Fibroblast of villous mesenchyme (primary cell): Measurements from ENCODE around the gene VPS13D. TPM values are rescaled to one million over a fixed set of nuclear protein-coding genes. Genes with fewer than 3 reads are reported as not detected.

Experiments
- DNase-seq: peaks from one replicate; pipeline ENCODE4 v3.0.0-alpha.2; 2010; ENCODE audit warnings: low read depth
- H3K4me3 ChIP-seq: 2 replicates; pipeline ENCODE4 v1.5.1; 2011; ENCODE audit warnings: low read depth, mild to moderate bottlenecking, low read length
- total RNA-seq: library from RNA; depleted of rRNA; stranded (reverse); fragments of >200 nt; gene quantifications from 2 replicates; pipeline ENCODE4 v1.2.3, GENCODE V29; 2012
- TF ChIP-seq, protein P1 (sequence below): IDR thresholded peaks from 2 replicates; pipeline ENCODE4 v1.5.1; 2012; ENCODE audit warnings: low read depth, mild to moderate bottlenecking, low read length; ENCODE audit not compliant: insufficient read depth

VPS13D gene
- total RNA-seq, 1 donor = 55.3 TPM

GRCh38 chr1:12284486-12284885 is 54.7 kb downstream of the VPS13D start:
- DNase-seq = no peak
- no peak overlapping the region for H3K4me3 ChIP-seq
- TF ChIP-seq, protein P1, sequence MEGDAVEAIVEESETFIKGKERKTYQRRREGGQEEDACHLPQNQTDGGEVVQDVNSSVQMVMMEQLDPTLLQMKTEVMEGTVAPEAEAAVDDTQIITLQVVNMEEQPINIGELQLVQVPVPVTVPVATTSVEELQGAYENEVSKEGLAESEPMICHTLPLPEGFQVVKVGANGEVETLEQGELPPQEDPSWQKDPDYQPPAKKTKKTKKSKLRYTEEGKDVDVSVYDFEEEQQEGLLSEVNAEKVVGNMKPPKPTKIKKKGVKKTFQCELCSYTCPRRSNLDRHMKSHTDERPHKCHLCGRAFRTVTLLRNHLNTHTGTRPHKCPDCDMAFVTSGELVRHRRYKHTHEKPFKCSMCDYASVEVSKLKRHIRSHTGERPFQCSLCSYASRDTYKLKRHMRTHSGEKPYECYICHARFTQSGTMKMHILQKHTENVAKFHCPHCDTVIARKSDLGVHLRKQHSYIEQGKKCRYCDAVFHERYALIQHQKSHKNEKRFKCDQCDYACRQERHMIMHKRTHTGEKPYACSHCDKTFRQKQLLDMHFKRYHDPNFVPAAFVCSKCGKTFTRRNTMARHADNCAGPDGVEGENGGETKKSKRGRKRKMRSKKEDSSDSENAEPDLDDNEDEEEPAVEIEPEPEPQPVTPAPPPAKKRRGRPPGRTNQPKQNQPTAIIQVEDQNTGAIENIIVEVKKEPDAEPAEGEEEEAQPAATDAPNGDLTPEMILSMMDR = no peak

GRCh38 chr1:12285496-12286143 is 55.8 kb downstream of the VPS13D start:
- TF ChIP-seq, protein P1 = no peak
- H3K4me3 ChIP-seq = no peak overlapping the region
- DNase-seq = no peak

DNA sequence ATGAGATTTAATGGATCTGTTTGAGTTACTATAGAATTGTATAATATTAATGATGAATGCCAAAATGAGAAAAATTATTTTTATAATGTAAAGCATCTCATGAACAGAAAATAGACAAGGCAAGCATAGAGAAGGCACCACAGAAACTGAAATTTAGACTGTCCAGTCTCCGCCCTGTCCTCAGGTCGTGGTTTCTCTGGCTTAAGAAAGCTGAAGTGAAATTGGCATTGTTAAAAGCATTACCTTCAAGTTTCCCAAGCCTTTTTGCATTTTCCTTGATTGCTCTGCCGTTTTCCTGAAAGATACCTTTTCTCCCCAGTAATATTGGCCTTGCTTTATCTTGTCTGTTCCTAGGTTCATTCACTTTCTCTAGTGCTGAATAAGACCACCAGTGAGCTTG is 58.0 kb downstream of the VPS13D start:
- DNase-seq = no peak
- TF ChIP-seq, protein P1 = no peak

GRCh38 chr1:12290828-12291227 is 61.0 kb downstream of the VPS13D start:
- TF ChIP-seq, protein P1 = no peak
- DNase-seq = no peak
- H3K4me3 ChIP-seq = no peak overlapping the region

More for the DNA sequence above, 58.0 kb downstream of the VPS13D start:
- no peak overlapping the region for H3K4me3 ChIP-seq

DNA sequence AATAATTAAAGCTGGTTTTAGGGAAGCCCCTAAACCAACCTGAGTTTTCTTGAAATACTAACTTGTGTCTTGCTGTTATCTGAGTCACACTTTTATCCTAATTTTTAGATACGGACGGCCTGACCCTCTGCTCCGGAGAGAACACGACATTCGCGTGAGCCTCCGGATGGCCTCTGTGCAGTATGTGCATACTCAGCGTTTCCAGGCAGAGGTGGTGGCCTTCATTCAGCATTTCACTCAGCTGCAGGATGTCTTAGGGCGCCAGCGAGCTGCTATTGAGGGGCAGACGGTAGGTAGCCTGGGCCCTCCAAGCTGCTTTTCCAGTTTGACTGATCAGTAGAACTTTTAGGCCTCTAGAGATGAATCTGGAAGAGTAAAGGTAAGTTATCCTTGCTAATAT is 63.6 kb downstream of the VPS13D start:
- no peak for DNase-seq
- no peak overlapping the region for H3K4me3 ChIP-seq
- TF ChIP-seq, protein P1 = no peak

DNA sequence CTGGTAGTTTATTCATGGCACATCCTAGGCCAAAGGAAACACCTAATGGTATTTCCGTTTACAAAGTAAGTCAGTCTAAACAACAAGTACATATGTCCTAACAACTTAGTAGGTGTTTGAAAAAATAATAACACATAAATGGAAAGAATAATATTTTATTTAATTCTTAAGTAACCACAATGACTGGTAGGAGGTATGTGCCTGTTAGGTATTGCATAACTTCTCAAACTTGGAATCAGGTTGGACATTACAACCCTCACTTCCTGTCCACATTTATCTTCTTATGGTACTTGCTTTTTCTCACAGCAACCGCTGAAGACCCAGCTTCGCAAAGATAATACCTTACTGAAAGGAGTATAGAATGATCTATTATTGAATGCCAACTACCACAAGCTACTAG is 64.2 kb downstream of the VPS13D start:
- TF ChIP-seq, protein P1 = no peak
- peak; percentile 47 for DNase-seq
- H3K4me3 ChIP-seq = no peak overlapping the region

DNA sequence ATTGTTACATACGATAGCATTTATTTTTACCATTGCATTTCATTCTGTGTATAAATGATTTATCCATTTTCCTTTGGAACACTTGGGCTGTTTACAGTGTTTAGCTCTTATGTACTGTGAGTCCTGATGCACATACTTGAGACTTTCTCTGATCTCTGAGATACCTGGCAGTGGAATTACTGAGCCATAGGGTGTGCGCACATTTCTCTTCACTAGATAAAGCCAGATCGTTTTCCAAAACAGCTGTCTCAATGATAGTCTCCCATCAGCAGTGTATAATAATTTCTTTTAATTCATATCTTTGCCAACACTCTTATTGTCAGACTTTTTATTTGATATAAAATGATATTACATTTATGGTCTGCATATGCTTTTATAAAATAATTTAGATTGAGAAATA is 66.2 kb downstream of the VPS13D start:
- DNase-seq = no peak
- no peak overlapping the region for H3K4me3 ChIP-seq
- TF ChIP-seq, protein P1 = no peak
